Motor neuron (in vitro differentiated cells): Measurements from ENCODE around the gene CELA3A. TPM values are rescaled to one million over a fixed set of nuclear protein-coding genes. Genes with fewer than 3 reads are reported as not detected.
"Not testable (repeated sequence)": the region's sequence is repeated elsewhere in the genome, so short reads cannot be mapped to it uniquely, and the experiment has no call there.

Experiments used
- ATAC-seq, 8 experiments: fragments of 200-7000 bp; cut with Tn5 transposase; replicated peaks in 6 of 8; 2 replicates each; pipeline ENCODE4 v1.8.0; 2021; ENCODE audit warnings: mild to moderate bottlenecking in 8 of 8, moderate library complexity in 8 of 8
- H3K27ac ChIP-seq, 2 donors: fragments of 250-450 bp; sonication (Bioruptor Pico); 2 replicates each; pipeline ENCODE4 v1.9.0; 2021; ENCODE audit warnings: antibody characterized with exemption in 2 of 2, mild to moderate bottlenecking in 2 of 2, moderate library complexity in 1 of 2
- H3K4me1 ChIP-seq, 2 donors: fragments of 250-450 bp; sonication (Bioruptor Pico); replicated peaks in 1 of 2; 2 replicates each; pipeline ENCODE4 v1.6.1; 2021; ENCODE audit warnings: antibody characterized with exemption in 2 of 2, mild to moderate bottlenecking in 2 of 2, moderate library complexity in 1 of 2
- H3K4me3 ChIP-seq, 5 donors: fragments of 250-450 bp; sonication (Bioruptor Pico); 2 replicates each; pipeline ENCODE4 v1.9.0; 2021; ENCODE audit warnings: antibody characterized with exemption in 5 of 5, mild to moderate bottlenecking in 5 of 5, moderate library complexity in 4 of 5
- WGBS, 10 experiments: fragments of 450-650 bp; shearing (Covaris generic); methylation state at CpG; one replicate each; pipeline ENCODE4 v1.0.0; 2022; 5-methylcytosine and 5-hydroxymethylcytosine counted together
- in situ Hi-C, 9 experiments: fragments of 400-800 bp; cut with MboI; loops; one replicate each; pipeline ENCODE4 v1.15.0; 2021; ENCODE audit warnings: low sequenced_read_pairs in 9 of 9, low pct_unique_long_range_greater_than_20kb in 2 of 9; ENCODE audit not compliant: unreplicated experiment in 9 of 9
- total RNA-seq, 8 experiments: library from RNA; unstranded; fragments of 300-600 nt; gene quantifications; 2 replicates each; pipeline versions ENCODE4 v1.2.3 to v1.2.4, GENCODE V29; 2022

Gene CELA3A
- total RNA-seq, 8 experiments from 2014 or later = 0.57 to 0.84 TPM; not detected in 6

DNA sequence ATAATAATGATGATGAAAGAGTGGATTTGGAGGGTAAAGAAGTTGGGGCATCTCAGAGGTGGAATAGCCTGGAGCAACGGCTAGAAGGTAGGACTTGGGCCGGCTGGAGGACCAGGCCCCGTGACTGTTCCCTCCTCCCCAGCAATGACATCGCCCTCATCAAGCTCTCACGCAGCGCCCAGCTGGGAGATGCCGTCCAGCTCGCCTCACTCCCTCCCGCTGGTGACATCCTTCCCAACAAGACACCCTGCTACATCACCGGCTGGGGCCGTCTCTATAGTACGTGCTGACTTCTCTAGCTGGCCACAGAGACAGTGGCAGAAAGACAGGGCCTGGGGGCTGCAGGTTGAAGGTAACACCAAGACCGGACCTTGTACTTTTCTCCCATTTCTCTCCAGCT, 5.3 kb downstream of the CELA3A start:
- WGBS, 10 experiments = 0 to 40% methylated on average over 1 of the region's 13 CpGs; no CpG with 5 or more reads in 8 of the 10 experiments

GRCh38 chr1:22007262-22007661, 5.8 kb downstream of the CELA3A start:
- in situ Hi-C loops, H3K4me3 ChIP-seq, H3K4me1 ChIP-seq, H3K27ac ChIP-seq: not testable (repeated sequence)
- ATAC-seq = peak in 2 of 8 experiments; percentile 9 to 13
- WGBS, 10 experiments = 79 to 80% methylated on average over 2 to 4 of the region's 10 CpGs; no CpG with 5 or more reads in 8 of the 10 experiments

More for the DNA sequence above, 5.3 kb downstream of the CELA3A start:
- H3K27ac ChIP-seq, H3K4me1 ChIP-seq, in situ Hi-C loops, H3K4me3 ChIP-seq: not testable (repeated sequence)
- peak in 5 of 8 experiments; percentile 83 to 97 (median 86) for ATAC-seq

- H3K27ac ChIP-seq, in situ Hi-C loops, H3K4me1 ChIP-seq, H3K4me3 ChIP-seq, ATAC-seq: not testable (repeated sequence)
- 67 to 100% (median 81%) methylated on average over 1 to 5 of the region's 11 CpGs; no CpG with 5 or more reads in 3 of the 10 experiments for WGBS, 10 experiments
Measured at GRCh38 chr1:22009566-22009965, 8.1 kb downstream of the CELA3A start.

- H3K27ac ChIP-seq, H3K4me3 ChIP-seq, H3K4me1 ChIP-seq, ATAC-seq, in situ Hi-C loops: not testable (repeated sequence)
- WGBS, 10 experiments = 50% methylated on average over 1 of the region's 4 CpGs; no CpG with 5 or more reads in 9 of the 10 experiments
Measured at GRCh38 chr1:22012752-22013151, 11.3 kb downstream of the CELA3A start.

- H3K4me3 ChIP-seq, in situ Hi-C loops, ATAC-seq, H3K4me1 ChIP-seq, H3K27ac ChIP-seq: not testable (repeated sequence)
- 17 to 100% (median 75%) methylated on average over 1 to 9 of the region's 13 CpGs; no CpG with 5 or more reads in 2 of the 10 experiments for WGBS, 10 experiments
Measured at GRCh38 chr1:22014575-22015206, 13.2 kb downstream of the CELA3A start.

GRCh38 chr1:22018583-22019559, 17.4 kb downstream of the CELA3A start:
- in situ Hi-C loops = no loop called here
- H3K4me3 ChIP-seq = no peak overlapping the region
- ATAC-seq = peak in 7 of 8 experiments; percentile 24 to 94 (median 39)
- peaks cover 2 to 4% of the 10 kb centered on the region in 2 donors for H3K4me1 ChIP-seq
- WGBS, 10 experiments = 4 to 83% (median 63%) methylated on average over 3 to 10 of the region's 10 CpGs
- H3K27ac ChIP-seq = no peak overlapping the region

GRCh38 chr1:22021061-22021460, 19.6 kb downstream of the CELA3A start:
- no peak overlapping the region for H3K27ac ChIP-seq
- H3K4me1 ChIP-seq = peaks cover 7 to 9% of the 10 kb centered on the region in 2 donors
- no peak for ATAC-seq
- in situ Hi-C loops = no loop called here
- no peak overlapping the region for H3K4me3 ChIP-seq
- WGBS, 10 experiments = 44 to 100% (median 92%) methylated on average over 1 to 6 of the region's 6 CpGs; no CpG with 5 or more reads in 1 of the 10 experiments

- peak; percentile 35 to 79 (median 74) for ATAC-seq
- 0 to 36% (median 3%) methylated on average over 1 to 30 of the region's 33 CpGs; no CpG with 5 or more reads in 1 of the 10 experiments for WGBS, 10 experiments
- H3K4me3 ChIP-seq = peak overlapping the region; percentile 74 to 99 (median 97)
- H3K27ac ChIP-seq = peak overlapping the region; percentile 96
- peaks cover 13 to 15% of the 10 kb centered on the region in 2 donors for H3K4me1 ChIP-seq
- in situ Hi-C loops = no loop called here
Measured at GRCh38 chr1:22024485-22025367, 23.3 kb downstream of the CELA3A start.

- H3K4me1 ChIP-seq = peaks cover 13 to 15% of the 10 kb centered on the region in 2 donors
- in situ Hi-C loops = no loop called here
- WGBS, 10 experiments = 0 to 4% (median 0%) methylated on average over 1 to 16 of the region's 42 CpGs; no CpG with 5 or more reads in 3 of the 10 experiments
- peak; percentile 73 to 91 (median 84) for ATAC-seq
- peak overlapping the region; percentile 74 to 99 (median 97) for H3K4me3 ChIP-seq
- H3K27ac ChIP-seq = peak overlapping the region; percentile 96
Measured at GRCh38 chr1:22025368-22026155, 24.1 kb downstream of the CELA3A start.

DNA sequence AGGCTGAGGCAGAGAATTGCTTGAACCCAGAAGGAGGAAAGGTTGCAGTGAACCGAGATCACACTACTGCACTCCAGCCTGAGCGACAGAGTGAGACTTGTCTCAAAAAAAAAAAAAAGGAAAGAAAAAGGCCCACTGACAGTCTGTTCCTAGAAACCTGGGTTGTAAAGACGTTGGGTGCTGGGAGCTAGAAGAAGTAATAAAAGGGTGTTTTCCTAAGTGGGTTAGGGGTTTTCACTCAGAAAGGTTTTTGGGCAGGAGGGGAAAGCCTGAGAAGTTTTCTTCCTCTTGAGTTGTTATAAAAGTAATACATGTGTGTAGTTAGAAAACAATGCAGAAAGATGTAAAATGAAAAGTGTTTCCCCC, 25.4 kb downstream of the CELA3A start:
- Histone ChIP-seq H3K27ac (no peak overlapping the region), H3K4me3 (no peak overlapping the region), H3K4me1 (peaks cover 13 to 15% of the 10 kb centered on the region in 2 donors)
- in situ Hi-C loops = no loop called here
- WGBS, 10 experiments = 0 to 100% (median 81%) methylated on average over 1 to 3 of the region's 3 CpGs; no CpG with 5 or more reads in 2 of the 10 experiments
- no peak for ATAC-seq

GRCh38 chr1:22030057-22030456, 28.6 kb downstream of the CELA3A start:
- in situ Hi-C loops = no loop called here
- H3K4me1 ChIP-seq = peaks cover 6 to 7% of the 10 kb centered on the region in 2 donors
- no peak for ATAC-seq

GRCh38 chr1:22030473-22030872, 29.0 kb downstream of the CELA3A start:
- no peak overlapping the region for H3K4me3 ChIP-seq
- in situ Hi-C loops = no loop called here
- H3K4me1 ChIP-seq = peaks cover 6 to 7% of the 10 kb centered on the region in 2 donors
- no peak for ATAC-seq
- WGBS, 10 experiments = 58 to 100% (median 80%) methylated on average over 1 to 3 of the region's 3 CpGs; no CpG with 5 or more reads in 4 of the 10 experiments
- H3K27ac ChIP-seq = no peak overlapping the region

More at GRCh38 chr1:22030057-22030456, 28.6 kb downstream of the CELA3A start:
- no peak overlapping the region for H3K4me3 ChIP-seq
- WGBS, 10 experiments = 47 to 100% (median 86%) methylated on average over 1 to 4 of the region's 4 CpGs
- no peak overlapping the region for H3K27ac ChIP-seq
